ENCODE data around the gene CLHC1.

GRCh38 chr2:55155764-55156281, 76.3 kb downstream of the CLHC1 start:
- TF ChIP-seq, protein P1, sequence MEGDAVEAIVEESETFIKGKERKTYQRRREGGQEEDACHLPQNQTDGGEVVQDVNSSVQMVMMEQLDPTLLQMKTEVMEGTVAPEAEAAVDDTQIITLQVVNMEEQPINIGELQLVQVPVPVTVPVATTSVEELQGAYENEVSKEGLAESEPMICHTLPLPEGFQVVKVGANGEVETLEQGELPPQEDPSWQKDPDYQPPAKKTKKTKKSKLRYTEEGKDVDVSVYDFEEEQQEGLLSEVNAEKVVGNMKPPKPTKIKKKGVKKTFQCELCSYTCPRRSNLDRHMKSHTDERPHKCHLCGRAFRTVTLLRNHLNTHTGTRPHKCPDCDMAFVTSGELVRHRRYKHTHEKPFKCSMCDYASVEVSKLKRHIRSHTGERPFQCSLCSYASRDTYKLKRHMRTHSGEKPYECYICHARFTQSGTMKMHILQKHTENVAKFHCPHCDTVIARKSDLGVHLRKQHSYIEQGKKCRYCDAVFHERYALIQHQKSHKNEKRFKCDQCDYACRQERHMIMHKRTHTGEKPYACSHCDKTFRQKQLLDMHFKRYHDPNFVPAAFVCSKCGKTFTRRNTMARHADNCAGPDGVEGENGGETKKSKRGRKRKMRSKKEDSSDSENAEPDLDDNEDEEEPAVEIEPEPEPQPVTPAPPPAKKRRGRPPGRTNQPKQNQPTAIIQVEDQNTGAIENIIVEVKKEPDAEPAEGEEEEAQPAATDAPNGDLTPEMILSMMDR (IDR thresholded peaks at IDR 0.05), result no peak
- TF ChIP-seq YY1 (IDR thresholded peaks at IDR 0.05; ENCODE audit: low read depth) (0 out of 2 replicates have a peak, but pooled peaks have one; percentile 16), SIN3A (IDR thresholded peaks at IDR 0.05; ENCODE audit: borderline replicate concordance, low read depth, low read length) (no peak), USF1 (IDR thresholded peaks at IDR 0.05; ENCODE audit: borderline replicate concordance, low read depth) (no peak), TCF12 (IDR thresholded peaks at IDR 0.05) (peak; percentile 81), POLR2AphosphoS5 (IDR thresholded peaks at IDR 0.05; ENCODE audit: low read depth, low read length) (peak; percentile 33; the same call in 1 of the 2 replicates), GATA2 (CRISPR knock-in tag; IDR thresholded peaks at IDR 0.05) (no peak), RFX5 (IDR thresholded peaks at IDR 0.05; ENCODE audit: low read length) (no peak), EZH2phosphoT487 (IDR thresholded peaks at IDR 0.05; ENCODE audit: borderline replicate concordance, low read depth) (no peak), MXI1 (IDR thresholded peaks at IDR 0.05; ENCODE audit: low read depth, low read length) (no peak), CHD2 (IDR thresholded peaks at IDR 0.05; ENCODE audit: low read length, partially characterized antibody) (no peak), USF2 (IDR thresholded peaks at IDR 0.05; ENCODE audit: borderline replicate concordance, low read depth, low read length) (no peak)
- TF ChIP-seq, protein P2, sequence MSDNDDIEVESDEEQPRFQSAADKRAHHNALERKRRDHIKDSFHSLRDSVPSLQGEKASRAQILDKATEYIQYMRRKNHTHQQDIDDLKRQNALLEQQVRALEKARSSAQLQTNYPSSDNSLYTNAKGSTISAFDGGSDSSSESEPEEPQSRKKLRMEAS (IDR thresholded peaks at IDR 0.05; ENCODE audit: low read depth), result no peak

Measured in SK-N-SH (cell line).